ENCODE measurements around the gene EWSR1. TPM values are rescaled to one million over a fixed set of nuclear protein-coding genes. Genes with fewer than 3 reads are reported as not detected.

Gene EWSR1
- total and polyA plus RNA-seq, 2 donors (not counting 3 experiments of a cell fraction or from before 2014, with no cell fraction given) = 305 to 588 TPM

DNA sequence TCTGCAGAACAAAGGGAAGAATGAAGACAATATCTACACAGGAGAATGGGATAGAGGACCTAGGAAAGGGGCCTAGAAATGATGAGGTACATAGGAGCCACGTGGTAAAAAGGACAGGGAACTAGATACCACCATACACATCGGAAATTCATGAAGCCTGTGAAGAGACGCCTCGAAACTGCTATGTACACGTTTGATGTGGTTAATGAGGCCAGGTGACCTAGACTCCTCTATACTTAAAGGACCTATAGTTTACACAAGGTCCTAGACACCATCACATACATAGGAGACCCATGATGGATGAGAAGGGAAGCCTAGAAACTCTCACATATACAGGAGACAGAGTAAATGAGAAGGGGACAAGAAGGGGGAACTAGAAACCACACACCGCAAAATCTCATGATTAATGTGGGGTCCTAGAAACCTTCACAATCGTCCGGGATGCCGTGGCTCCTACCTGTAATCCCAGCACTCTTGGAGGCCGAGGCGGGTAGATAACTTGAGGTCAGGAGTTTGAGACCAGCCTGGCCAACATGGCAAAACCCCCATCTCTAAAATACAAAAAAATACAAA, 24.1 kb upstream of the EWSR1 start:
- no peak overlapping the region for H3K9ac ChIP-seq (replicated peaks; ENCODE audit: extremely low read depth, insufficient read depth, low read length)
- H4K20me1 ChIP-seq (replicated peaks; ENCODE audit: control insufficient read depth, extremely low read depth, insufficient read depth, low read length) = no peaks in the 10 kb centered on the region
- POLR2A ChIA-PET = no interaction called here
- H3K4me1 ChIP-seq (ENCODE audit: control insufficient read depth, extremely low read depth, insufficient read depth, low read length) = no peaks in the 10 kb centered on the region
- DNase-seq (ENCODE audit: low read depth, low spot score) (no peak), FAIRE-seq (no peak)
- BruUV-seq (replicated peaks) = no TSS peak
- no peaks in the 10 kb centered on the region for H3K9me1 ChIP-seq (replicated peaks; ENCODE audit: control insufficient read depth, extremely low read depth, insufficient read depth, low read length)
- no peaks in the 10 kb centered on the region for H3K36me3 ChIP-seq (ENCODE audit: control insufficient read depth in 2 of 2, extremely low read depth in 1 of 2, insufficient read depth in 2 of 2, low read length in 2 of 2)
- no peaks in the 10 kb centered on the region for H3K79me2 ChIP-seq (ENCODE audit: control insufficient read depth, insufficient read depth, low read length)
- no peak overlapping the region for H2AFZ ChIP-seq (ENCODE audit: low read depth, low read length)
- CTCF ChIA-PET = interaction anchor here (5.8 kb wide), 1 partner anchor 89 kb away, joined by 65 read pairs; no protein-coding TSS in a partner anchor
- no peak overlapping the region for H3K4me2 ChIP-seq (ENCODE audit: insufficient read depth, low read length)
- intact Hi-C loops (cut with micrococcal nuclease) (loop anchor here (2.0 kb wide), 2 partner anchors 37 to 203 kb away; no protein-coding TSS in a partner anchor), dilution Hi-C loops (cut with MboI; ENCODE audit: extremely low pct_ligation_motif_present, low sequenced_read_pairs) (no loop called here)
- no peak for TF ChIP-seq JUN (IDR thresholded peaks at IDR 0.05; ENCODE audit: borderline replicate concordance, insufficient read depth, insufficient read length, low read depth)
- no peak for TF ChIP-seq POLR2AphosphoS5 (IDR thresholded peaks at IDR 0.05; ENCODE audit: insufficient read depth, low read depth, low read length)
- TF ChIP-seq CTCF (IDR thresholded peaks at IDR 0.05; ENCODE audit: extremely low read depth in 1 of 2, insufficient read depth in 1 of 2, low read depth in 1 of 2, low read length in 2 of 2) = no peak
- no peak for TF ChIP-seq POLR2A (IDR thresholded peaks at IDR 0.05; ENCODE audit: low read depth, low read length)
- no peak for TF ChIP-seq MYC (IDR thresholded peaks at IDR 0.05; ENCODE audit: low read depth, low read length)
- TF ChIP-seq MAX (IDR thresholded peaks at IDR 0.05; ENCODE audit: insufficient read depth, insufficient read length) = no peak
- no peak for TF ChIP-seq EZH2 (IDR thresholded peaks at IDR 0.05; ENCODE audit: borderline replicate concordance, low read depth, low read length, severe bottlenecking)
- no peak for TF ChIP-seq FOS (IDR thresholded peaks at IDR 0.05; ENCODE audit: borderline replicate concordance, insufficient read depth, low read length)
- TF ChIP-seq GATA2 (IDR thresholded peaks at IDR 0.05; ENCODE audit: insufficient read depth, insufficient read length, low read depth, low read length) = no peak
- H3K9me3 ChIP-seq (replicated peaks; ENCODE audit: control insufficient read depth, insufficient read depth, low read length) = no peaks in the 10 kb centered on the region
- no peak overlapping the region for H3K27ac ChIP-seq (ENCODE audit: insufficient read depth, low read depth, low read length)
- no peak overlapping the region for H3K4me3 ChIP-seq (replicated peaks in 1 of 3; ENCODE audit: insufficient read depth in 1 of 3, low read depth in 1 of 3, low read length in 3 of 3)
- peaks cover 3 to 4% of the 10 kb centered on the region in 2 experiments for H3K27me3 ChIP-seq (ENCODE audit: control insufficient read depth in 2 of 2, insufficient read depth in 2 of 2, low read length in 2 of 2)

All from endothelial cell of umbilical vein (primary cell).